T1000 (cell line): ENCODE results near the gene VAV2.

Source experiments
- DNase-seq: peaks from one replicate; lab custom pipeline; 2025; ENCODE audit warnings: mixed read lengths; lab: John Stamatoyannopoulos, UW

VAV2 gene

DNA sequence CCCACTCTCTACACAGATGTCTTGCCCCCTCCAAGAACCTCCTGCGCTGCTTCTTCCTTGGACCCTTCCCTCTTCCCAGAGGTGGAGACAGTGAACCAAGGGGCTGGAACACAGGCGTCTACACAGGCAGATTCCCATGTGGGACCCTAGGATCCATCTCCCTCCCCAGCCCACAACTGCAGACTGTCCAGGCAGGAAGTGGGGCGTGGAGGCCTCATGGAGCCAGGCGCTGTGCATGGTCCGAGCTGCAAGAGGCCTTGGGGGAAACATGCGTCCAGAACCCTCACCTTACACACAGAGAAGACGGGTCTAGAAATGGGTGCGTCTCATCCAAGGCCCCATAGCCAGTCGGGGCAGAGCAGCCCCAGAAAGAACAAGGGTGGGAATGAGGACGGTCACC is 117.5 kb downstream of the VAV2 start:
- no peak for DNase-seq

DNA sequence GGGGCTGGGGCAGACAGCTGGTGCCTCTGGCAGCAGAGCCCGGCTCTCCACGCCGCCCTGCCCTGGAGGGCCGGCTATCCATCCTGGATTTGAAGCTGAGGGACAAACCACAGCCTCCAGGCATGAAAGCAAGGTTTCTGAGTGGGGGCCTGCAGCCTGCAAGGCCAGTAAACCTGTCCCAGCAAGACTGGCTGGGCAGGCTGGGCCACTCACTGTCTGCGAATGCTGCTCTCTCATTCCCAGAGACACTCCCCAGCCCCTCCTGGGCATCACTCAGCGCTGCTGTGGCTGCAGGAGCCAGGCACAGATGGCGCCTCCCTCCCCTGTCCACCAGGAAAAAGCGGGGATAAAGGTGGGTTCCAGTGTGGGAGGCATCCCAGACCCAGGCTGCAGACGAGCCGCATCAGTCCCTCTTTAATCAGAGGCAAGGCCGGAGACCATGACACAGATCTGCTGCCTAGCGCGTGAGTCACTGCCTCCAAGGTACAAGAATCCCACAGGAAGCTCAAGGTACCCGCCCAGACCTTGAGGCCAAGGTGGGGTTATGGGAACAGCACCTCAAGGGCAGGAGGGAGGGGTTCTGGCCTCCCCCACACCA is 118.0 kb downstream of the VAV2 start:
- peak; percentile 82 for DNase-seq

DNA sequence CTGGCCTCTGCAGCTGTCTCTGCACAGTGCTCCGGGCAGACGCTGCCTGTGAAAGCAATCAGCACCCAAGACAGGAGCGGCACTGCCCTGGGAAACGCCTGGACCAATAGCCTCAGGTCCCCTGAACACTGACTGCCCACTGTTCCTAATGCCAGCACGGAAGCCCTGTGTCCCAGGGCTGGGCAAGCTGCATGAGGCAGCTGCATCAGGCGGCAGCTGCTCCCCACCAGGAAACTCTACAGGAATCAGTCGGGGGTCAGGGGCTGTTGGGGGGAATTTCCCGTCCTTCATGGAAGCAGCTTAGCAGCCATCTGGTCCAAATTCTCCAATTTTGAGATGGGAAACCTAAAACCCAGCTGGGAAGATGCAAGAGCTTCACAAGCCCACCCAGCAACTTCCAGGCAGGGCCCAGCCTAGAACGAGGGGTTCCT is 118.6 kb downstream of the VAV2 start:
- no peak for DNase-seq

DNA sequence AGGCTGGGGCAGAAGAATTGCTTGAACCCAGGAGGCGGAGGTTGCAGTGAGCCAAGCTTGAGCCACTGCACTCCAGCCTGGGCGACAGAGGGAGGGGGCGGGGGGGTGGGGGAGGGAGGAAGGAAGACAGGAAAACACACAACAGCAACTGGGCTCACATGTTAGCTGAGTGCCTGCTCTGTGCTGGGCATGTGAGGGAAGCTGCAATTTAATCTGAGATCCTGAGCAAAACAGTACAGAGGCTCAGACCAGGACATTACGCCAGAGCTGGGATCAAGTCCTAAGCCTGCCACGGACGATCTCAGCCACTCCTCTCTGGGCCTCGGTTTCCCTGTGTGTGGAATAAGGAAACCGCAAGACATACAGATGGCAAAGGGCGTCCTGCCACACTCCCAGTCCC is 119.1 kb downstream of the VAV2 start:
- no peak for DNase-seq

DNA sequence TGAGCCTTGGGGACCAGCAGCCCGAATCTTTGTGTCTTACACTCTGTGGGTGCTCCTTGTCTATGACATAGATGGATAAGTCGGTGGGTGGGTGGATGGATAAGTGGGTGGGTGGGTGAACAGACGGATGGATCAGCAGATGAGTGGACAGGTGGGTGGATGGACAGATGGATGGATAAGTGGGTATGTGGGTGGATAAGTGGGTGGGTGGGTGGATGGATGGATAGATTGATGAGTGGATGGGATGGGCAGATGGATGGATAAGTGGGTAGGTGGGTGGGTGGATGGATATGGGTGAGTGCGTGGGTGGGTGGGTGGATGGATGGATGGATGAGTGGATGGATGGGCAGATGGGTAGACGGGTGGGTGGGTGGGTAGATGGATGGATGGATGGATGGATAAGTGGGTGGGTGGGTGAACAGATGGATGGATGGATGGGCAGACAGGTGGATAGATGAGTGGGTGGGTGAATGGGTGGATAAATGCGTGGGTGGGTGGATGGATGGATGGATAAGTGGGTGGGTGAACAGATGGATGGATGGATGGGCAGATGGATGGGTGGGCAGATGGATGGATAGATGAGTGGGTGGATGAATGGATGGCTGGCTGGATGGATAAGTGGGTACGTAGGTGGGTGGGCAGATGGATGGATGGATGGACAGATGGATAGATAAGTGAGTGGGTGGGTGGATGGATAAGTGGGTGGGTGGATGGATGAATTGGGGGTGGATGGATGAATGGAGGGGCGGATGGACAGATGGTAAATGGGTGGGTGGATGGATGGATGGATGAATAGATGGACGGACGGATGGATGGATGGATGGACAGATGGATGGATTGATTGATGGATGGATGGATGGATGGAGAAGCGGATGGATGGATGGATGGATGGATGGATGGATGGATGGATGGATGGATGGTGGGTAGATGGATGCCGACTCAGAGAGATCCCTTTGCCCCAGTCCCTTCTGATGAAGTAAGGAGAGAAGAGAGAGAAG is 121.2 kb downstream of the VAV2 start:
- no peak for DNase-seq

DNA sequence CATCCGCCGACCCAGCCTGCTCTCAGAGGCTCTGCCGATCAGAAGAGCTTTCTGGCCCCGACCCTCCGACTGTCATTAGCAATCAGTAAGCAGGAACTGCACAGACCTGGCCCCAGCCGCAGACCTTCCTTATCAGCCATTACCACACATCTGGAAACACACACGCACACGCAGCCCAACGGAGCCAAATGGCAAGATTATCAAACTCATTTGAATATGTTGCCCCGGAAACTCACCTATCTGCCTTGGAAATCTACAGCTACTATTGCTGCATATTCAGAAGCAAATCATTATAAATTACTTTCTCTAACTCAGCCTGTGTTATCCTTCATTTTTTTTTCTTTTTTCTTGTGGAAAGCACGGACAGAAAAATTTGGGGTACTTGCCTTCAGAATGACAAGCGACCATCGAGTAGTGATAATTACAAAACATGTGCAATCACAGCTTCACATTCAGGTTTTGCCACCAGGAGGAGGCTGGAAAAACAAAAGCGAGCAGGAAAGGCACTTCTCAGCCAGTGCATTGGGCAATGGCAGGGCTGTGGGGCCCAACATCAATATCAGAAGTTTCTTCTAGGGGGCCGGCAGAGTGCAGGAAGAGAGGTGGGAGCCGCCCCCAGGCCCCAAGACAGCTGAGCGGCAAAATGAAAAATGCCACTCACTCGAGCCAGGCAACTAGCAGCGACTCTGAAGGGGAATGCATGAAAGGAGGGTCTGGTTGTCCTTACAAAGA is 122.3 kb downstream of the VAV2 start:
- DNase-seq = no peak

DNA sequence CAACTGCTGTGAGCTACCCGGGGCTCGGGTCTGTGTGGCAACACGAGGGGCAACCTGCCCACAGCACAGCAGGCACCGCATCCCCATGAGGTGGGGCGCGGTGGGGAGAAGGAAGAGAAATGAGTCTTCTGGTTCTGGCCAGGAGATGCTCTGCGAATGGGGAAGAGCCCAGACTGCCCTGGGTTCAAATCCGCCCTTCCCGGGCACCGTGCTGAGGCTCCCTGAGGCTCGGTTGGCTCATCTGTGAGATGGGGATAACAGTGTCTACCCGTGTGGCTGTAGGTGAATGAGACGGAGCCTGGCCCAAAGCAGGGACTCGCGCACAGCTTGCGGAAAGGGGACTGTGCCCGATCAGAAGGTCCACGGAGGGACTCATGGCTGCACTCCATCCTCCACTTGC is 123.9 kb downstream of the VAV2 start:
- DNase-seq = no peak

DNA sequence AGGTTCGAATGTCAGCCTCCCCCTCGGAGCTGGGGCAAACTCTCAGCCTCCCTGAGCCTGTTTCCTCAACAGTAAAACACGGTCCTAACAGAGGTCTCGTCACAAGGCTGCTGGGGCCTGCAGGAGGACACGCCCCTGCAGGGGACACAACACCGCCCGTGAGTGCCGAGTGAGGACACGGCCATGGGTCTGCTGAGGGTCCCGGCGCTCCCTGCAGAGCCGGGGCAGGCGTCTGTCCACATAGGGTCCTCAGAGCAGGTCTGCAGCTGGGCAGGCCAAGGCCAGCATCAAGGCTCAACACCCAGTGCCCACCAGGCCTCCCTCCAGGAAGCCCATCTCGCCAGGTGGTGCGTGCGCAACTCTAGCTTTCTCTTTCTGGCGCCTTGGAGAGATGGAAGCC is 125.2 kb downstream of the VAV2 start:
- no peak for DNase-seq

DNA sequence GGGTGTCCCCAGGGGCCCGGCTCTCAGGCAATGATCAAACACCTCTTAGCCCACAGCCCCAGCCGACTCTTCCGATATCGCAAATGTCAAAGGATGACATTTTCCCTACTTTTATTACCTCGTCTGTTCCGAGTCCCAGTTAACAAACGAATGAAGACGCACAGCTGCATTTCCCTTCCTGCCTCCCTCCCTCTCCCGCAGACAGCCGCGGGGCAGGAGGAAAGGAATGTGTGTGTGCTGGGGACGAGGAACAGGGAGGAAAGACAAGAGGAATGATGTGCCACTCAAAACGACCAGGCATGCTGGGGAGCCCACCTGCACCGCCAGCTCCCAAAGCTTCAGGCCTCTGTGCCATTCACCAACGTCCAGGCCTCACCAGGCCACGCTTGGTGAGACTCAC is 128.1 kb downstream of the VAV2 start:
- peak; percentile 24 for DNase-seq

DNA sequence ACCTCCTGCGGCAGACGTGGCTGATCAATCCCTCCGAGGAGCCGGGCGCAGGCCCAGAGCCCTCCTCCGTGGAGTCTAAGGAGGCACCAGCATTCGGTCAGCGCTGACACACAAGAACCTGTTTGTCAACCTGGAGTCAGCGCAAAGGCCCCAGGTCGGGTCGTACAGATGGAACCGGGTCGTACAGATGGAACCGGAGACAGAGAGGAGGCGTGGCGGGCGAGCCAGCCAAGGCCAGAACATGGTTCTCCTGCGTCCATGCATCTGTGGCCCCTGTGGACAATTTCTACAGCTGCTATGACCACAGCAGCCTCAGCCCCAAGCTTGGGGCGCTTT is 128.9 kb downstream of the VAV2 start:
- DNase-seq = no peak

DNA sequence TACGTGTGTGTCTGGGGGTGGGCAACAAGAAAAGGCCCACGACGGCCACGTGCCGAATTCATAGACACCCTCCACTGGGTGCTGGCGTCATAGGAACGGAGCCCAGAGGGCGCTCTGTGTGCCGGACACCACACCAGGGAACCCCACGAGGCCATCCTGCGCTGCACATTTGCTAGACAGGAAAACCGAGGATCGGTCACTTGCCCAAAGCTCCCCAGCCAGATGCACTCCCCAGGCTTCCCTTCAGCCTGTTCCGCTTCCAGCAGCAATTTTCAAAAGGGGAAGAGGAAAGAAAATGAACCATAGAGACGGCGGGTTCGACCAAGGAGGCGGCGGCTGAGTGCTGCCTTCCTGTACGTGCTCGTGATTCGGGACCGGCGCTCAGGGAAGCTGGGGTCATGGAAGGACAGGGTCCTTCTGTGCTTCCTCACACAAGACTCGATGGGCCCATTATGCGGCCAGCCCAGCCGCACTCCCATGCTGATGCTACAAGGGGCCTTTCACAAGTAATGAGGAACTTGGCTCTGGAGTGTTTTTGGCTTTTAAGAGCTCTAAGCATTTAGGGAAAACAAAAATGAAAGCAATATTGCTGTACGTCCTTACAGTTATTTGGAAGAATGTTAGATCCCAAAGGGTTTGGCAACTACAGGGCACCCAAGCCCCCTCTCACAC is 129.4 kb downstream of the VAV2 start:
- DNase-seq = no peak

DNA sequence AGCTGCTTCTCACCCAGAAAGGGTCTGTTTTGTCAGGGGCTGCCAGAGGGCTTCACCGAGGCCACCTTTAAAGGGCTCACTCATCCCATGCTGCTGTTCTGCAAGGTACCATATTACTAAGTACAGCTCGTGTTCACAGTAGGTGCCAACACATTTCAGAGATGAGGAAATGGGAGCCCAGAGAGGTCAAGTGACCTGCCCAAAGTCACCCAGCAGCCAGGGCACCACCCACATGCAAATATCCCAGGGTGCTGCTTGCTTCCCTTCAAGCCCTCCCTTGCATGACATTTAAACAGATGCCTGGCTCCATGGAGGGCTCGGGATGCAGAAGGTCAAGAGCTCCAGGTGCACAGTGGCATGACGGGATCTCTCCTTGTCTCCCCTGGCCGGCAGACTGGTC is 130.4 kb downstream of the VAV2 start:
- DNase-seq = no peak

DNA sequence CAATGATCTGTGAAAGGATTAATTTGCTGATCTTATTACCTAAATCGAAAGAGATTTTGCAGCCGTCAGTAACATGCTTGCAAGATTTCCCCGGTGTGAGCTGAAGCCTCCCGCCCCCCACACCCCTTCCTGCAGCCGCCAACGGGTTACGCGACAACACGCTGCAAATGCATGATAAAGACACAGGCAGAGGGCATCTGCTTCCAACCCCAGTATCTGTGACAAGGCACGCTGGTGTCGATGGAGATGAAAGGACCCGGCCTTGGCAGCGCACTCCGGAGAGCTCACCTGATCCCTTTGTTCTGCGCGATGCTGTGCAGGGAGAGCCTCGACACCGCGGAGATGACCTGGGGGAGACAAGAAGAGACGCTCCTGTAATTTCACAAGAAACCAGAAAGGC is 131.0 kb downstream of the VAV2 start:
- DNase-seq = no peak

DNA sequence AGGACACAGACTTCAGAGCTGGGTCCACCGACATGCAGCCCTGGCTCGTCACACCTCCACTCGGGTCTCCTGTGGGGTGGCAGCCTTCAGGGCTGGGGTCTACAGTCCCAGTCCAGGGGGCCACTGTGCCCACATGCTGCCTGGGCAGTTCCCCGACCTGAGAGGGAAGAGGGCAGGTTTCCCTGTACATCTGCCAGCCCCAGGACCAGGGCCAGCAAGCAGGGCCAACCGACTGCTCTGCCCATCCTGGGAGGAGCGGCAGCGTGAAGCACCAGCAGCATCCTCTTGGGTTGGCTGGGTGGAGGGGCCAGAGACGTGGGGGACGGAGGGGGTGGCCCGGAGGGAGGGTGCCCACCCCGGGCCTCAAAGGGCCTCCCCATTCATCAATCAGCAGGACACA is 133.4 kb downstream of the VAV2 start:
- no peak for DNase-seq

DNA sequence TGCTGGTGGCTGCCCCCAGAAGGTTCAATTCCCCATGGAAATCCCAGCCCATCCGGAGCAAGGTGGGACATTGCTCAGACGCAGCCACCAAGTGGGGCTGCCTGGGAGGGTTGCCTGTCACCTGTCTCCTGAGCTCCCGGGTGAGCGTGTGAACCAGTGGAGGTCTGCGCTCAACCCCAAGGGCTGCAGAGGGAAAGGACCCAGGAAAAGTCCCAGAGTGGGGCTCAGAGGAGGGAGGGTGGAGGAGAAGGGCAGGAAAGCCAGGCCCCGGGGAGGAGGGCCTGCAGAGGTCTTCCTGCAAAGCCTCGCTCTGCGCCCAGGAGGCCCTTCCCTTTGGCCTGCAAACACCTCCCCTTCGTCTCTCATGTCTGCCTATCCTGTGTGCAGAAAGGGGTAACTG is 134.5 kb downstream of the VAV2 start:
- DNase-seq = no peak

DNA sequence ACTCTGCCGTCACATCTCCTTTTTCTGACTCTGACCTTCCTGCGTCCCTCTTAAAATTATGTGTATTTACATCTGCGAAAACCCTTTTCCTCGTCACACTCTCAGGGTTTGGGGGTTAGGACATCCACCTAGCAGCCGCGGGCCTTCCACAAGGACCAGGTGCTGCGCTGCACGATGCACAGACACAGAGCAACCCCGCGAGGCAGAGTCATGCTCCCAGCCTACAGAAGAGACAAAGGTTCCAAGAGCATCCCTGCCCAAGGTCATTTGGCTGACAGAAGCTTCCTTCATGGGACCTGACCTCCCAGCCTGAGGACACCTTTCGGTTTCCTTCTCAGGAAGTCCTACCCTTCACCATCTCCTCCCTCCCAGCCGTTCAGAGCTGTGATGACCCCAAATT is 135.3 kb downstream of the VAV2 start:
- DNase-seq = no peak

DNA sequence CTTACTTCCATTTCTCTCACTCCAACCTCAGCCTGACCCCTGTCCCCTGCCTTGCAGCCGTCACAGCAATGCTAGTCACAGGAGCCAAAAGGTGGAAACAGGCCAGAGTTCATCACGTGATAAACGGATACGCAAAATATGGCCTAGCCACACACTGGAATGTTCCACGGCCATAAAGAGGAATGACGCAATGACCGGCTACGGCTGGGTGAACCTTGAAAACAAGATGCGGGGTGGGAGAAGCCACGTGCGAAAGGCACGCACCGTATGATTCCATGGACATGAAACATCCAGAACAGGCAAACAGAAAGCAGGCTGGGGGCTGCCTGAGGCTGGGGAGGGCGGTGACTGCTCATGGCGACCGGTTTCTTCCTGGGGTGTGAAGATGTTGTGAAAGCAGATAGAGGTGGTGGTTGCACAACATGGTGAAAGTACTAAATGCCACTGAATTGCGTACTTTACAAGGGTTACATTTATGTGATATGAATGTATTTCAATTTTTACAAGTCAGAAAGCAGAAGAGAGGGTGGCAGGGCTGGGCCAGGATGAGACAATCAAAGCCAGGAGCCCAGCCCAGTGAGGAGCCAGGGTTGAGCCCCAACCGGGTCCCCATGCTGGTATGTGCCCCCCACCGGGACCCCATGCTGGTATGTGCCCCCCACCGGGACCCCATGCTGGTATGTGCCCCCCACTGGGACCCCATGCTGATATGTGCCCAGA is 136.2 kb downstream of the VAV2 start:
- peak; percentile 88 for DNase-seq

DNA sequence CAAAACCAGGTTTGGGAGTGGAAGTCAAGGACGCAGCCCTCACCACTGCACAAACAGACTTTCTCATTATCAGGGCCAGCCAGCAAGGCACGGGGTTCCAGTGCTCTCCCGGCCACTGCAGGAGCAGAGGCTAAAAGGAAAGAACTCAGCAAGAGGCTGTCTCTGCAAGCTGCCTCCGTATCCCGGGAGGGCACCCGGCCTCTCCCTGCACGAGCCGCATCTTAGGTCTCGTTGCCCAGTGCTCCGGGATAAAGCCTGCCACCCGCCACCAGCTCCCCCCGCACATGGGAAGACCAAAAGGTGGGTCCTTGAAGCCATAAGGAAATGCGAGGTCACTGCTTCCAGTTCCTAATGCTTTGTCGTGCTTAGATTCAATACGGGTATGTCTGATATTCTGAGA is 136.8 kb downstream of the VAV2 start:
- DNase-seq = no peak

DNA sequence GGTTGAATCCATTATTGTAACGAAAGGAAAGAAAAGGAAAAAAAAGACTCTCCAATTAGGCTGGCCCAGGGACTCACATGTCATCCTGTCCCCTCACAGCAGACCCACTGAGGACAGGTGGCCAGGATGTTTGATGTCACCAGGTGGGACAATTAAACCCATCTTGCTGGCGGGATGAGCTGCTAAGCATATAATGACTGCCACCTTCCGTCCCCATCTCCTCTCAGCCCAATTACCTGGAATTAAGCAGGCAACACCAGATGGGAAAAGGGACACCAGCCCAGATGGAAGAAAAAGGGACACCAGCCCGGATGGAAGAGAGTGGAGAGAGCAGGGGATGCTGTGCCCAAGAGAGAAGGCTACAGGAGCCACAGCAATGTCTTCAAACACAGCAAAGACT is 137.4 kb downstream of the VAV2 start:
- DNase-seq = no peak

DNA sequence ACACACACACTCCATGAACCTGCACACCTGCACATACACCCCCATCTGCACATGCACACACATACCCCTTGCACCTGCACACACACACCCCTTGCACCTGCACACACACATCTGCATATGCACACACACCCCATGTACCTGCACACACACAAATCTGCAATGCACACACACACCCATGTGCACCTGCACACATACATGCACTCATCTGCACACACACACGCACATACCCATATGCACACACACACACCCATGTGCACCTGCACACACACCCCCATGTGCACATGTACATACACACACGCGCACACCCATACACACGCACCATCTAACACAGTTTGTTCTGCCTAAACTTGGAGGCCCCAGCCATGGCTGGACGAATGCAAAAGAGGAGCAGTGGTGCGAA is 138.1 kb downstream of the VAV2 start:
- no peak for DNase-seq

DNA sequence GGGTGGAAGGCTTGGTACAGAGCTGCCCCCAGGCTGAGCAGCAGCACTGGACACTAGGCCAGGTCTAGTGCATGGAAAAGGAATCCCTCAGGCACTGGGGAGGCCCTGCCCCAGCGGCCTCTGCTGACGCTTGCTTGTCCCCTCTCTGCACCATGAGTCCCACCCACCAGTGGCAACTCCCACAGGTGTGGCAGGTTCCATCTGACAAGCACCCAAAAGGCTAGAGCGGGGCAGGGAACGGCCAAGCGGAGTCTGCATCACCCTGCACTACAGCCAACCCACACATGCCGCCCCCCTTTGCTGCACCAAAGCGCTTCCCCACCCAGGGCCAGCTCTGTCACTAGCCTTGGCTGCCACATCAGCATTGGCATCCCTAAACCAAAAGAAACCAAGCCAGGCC is 138.8 kb downstream of the VAV2 start:
- no peak for DNase-seq

DNA sequence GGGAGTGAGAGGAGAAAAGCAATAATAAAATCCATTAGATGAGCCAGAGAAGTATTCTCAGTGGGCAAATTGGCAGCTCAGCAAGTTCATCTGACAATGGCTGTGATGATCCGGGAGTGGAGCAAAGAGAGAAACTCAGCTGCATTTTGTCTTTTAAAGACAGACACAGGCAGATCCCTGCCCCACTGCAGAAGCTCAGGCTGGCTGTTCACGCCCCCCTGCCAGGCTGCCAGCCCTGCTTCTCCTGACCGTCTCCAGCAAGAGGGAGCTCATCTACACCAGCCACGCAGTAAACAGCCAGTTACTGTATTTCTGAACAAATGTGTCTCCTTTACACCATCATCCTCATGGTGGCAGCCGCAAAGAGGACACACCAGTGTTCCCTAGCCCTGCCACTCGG is 139.7 kb downstream of the VAV2 start:
- no peak for DNase-seq
